Activated naive CD4-positive, alpha-beta T cell treated with anti-CD3 and anti-CD28 coated beads, Interleukin-2, amount 10 ng/mL, durations not matched to agents 7 days and 5 days (primary cell): Measurements from ENCODE around the gene PRRT1.

Experiments
- CTCF ChIA-PET: fragments of 350-600 bp; sonication (Branson Sonifier 250); formaldehyde crosslinking; loops from one replicate; lab custom pipeline; 2021; ENCODE audit warnings: antibody characterized with exemption; lab: Charles Lee
- DNase-seq: peaks from one replicate; pipeline ENCODE4 v3.0.0-alpha.2; 2020
- H3K27ac Mint-ChIP-seq: one replicate; pipeline ENCODE4 v1.8.0; 2021; ENCODE audit warnings: mild to moderate bottlenecking, moderate library complexity, mixed read lengths
- H3K27me3 Mint-ChIP-seq: one replicate; pipeline ENCODE4 v1.8.0; 2021; ENCODE audit warnings: mild to moderate bottlenecking, mixed read lengths
- H3K36me3 Mint-ChIP-seq: one replicate; pipeline ENCODE4 v1.8.0; 2021; ENCODE audit warnings: mixed read lengths
- H3K4me1 Mint-ChIP-seq: one replicate; pipeline ENCODE4 v1.8.0; 2021; ENCODE audit warnings: mixed read lengths
- H3K4me3 Mint-ChIP-seq: one replicate; pipeline ENCODE4 v1.8.0; 2021; ENCODE audit warnings: mild to moderate bottlenecking, moderate library complexity, mixed read lengths
- H3K9me3 Mint-ChIP-seq: one replicate; pipeline ENCODE4 v1.8.0; 2021; ENCODE audit warnings: mixed read lengths

PRRT1 gene

GRCh38 chr6:32183483-32184083, 31.8 kb upstream of the PRRT1 start:
- CTCF ChIA-PET: no interaction called here
- H3K27me3 Mint-ChIP-seq: no peaks in the 10 kb centered on the region
- H3K4me1 Mint-ChIP-seq: peaks cover 61% of the 10 kb centered on the region
- H3K27ac Mint-ChIP-seq: no peak overlapping the region
- H3K36me3 Mint-ChIP-seq: peaks cover 57% of the 10 kb centered on the region
- no peak overlapping the region for H3K4me3 Mint-ChIP-seq
- H3K9me3 Mint-ChIP-seq: no peaks in the 10 kb centered on the region
- no peak for DNase-seq

GRCh38 chr6:32183030-32183429, 31.3 kb upstream of the PRRT1 start:
- no peak for DNase-seq
- Mint-ChIP-seq H3K27ac (no peak overlapping the region), H3K36me3 (peaks cover 54% of the 10 kb centered on the region), H3K27me3 (no peaks in the 10 kb centered on the region), H3K4me1 (peaks cover 58% of the 10 kb centered on the region), H3K4me3 (no peak overlapping the region), H3K9me3 (no peaks in the 10 kb centered on the region)
- CTCF ChIA-PET: interaction anchor here (1.1 to 1.7 kb wide), 2 partner anchors 8 to 10 kb away, joined by 6 read pairs; partner anchors contain the start of gene GPSM3

GRCh38 chr6:32182555-32182981, 30.8 kb upstream of the PRRT1 start:
- Mint-ChIP-seq H3K4me3 (no peak overlapping the region), H3K27ac (peak overlapping the region; percentile 6), H3K9me3 (no peaks in the 10 kb centered on the region), H3K27me3 (no peaks in the 10 kb centered on the region), H3K4me1 (peaks cover 55% of the 10 kb centered on the region), H3K36me3 (peaks cover 50% of the 10 kb centered on the region)
- CTCF ChIA-PET: interaction anchor here (1.1 to 1.7 kb wide), 2 partner anchors 9 to 10 kb away, joined by 6 read pairs; partner anchors contain the start of gene GPSM3
- DNase-seq: no peak

- no peak for DNase-seq
- CTCF ChIA-PET: interaction anchor here (1.0 to 1.7 kb wide), 3 partner anchors 9 to 64 kb away, joined by 3 to 6 read pairs (median 6); partner anchors contain the start of gene GPSM3
- Mint-ChIP-seq H3K9me3 (no peaks in the 10 kb centered on the region), H3K27ac (peak overlapping the region; percentile 6), H3K4me1 (peaks cover 54% of the 10 kb centered on the region), H3K36me3 (peaks cover 45% of the 10 kb centered on the region), H3K4me3 (no peak overlapping the region), H3K27me3 (no peaks in the 10 kb centered on the region)
These were observed 30.3 kb upstream of the PRRT1 start for GRCh38 chr6:32181915-32182529.

GRCh38 chr6:32181148-32181702, 29.5 kb upstream of the PRRT1 start:
- Mint-ChIP-seq H3K4me1 (peaks cover 54% of the 10 kb centered on the region), H3K36me3 (peaks cover 38% of the 10 kb centered on the region)

GRCh38 chr6:32179766-32180405, 28.1 kb upstream of the PRRT1 start:
- Mint-ChIP-seq H3K36me3 (peaks cover 29% of the 10 kb centered on the region), H3K27ac (peak overlapping the region; percentile 30), H3K27me3 (no peaks in the 10 kb centered on the region), H3K4me3 (peak overlapping the region; percentile 85), H3K4me1 (peaks cover 52% of the 10 kb centered on the region), H3K9me3 (no peaks in the 10 kb centered on the region)
- no peak for DNase-seq
- CTCF ChIA-PET: no interaction called here

More at GRCh38 chr6:32181148-32181702, 29.5 kb upstream of the PRRT1 start:
- Mint-ChIP-seq H3K27me3 (no peaks in the 10 kb centered on the region), H3K4me3 (no peak overlapping the region), H3K27ac (no peak overlapping the region), H3K9me3 (no peaks in the 10 kb centered on the region)
- no peak for DNase-seq
- CTCF ChIA-PET: interaction anchor here (1.0 to 1.7 kb wide), 2 partner anchors 10 to 63 kb away, joined by 3 to 6 read pairs; no protein-coding TSS in a partner anchor

- peak overlapping the region; percentile 92 for H3K27ac Mint-ChIP-seq
- peaks cover 28% of the 10 kb centered on the region for H3K36me3 Mint-ChIP-seq
- CTCF ChIA-PET: interaction anchor here (0.8 to 1.5 kb wide), 2 partner anchors 17 to 30 kb away, joined by 3 to 5 read pairs; no protein-coding TSS in a partner anchor
- DNase-seq: peak; percentile 34
- H3K27me3 Mint-ChIP-seq: no peaks in the 10 kb centered on the region
- H3K4me3 Mint-ChIP-seq: peak overlapping the region; percentile 85
- peaks cover 63% of the 10 kb centered on the region for H3K4me1 Mint-ChIP-seq
- H3K9me3 Mint-ChIP-seq: no peaks in the 10 kb centered on the region
These were observed 27.1 kb upstream of the PRRT1 start for GRCh38 chr6:32178547-32179440.

GRCh38 chr6:32177788-32178546, 26.2 kb upstream of the PRRT1 start, which contains the start of gene RNF5:
Gene RNF5, plus strand, starts transcription at chr6:32178405. Its CDS starts 107 bp downstream, at chr6:32178512.
- Mint-ChIP-seq H3K9me3 (no peaks in the 10 kb centered on the region), H3K27me3 (no peaks in the 10 kb centered on the region), H3K27ac (peak within 1 kb of the TSS; percentile 92), H3K4me1 (peaks cover 71% of the 10 kb centered on the region), H3K36me3 (peaks cover 24% of the 10 kb centered on the region), H3K4me3 (peak within 1 kb of the TSS; percentile 85)
- DNase-seq: peak; percentile 97
- CTCF ChIA-PET: interaction anchor here (0.7 to 1.8 kb wide), 4 partner anchors 13 to 18 kb away, joined by 3 to 9 read pairs (median 5); partner anchors contain the start of gene GPSM3

GRCh38 chr6:32177183-32177787, 25.5 kb upstream of the PRRT1 start:
- CTCF ChIA-PET: interaction anchor here (0.7 to 1.8 kb wide), 3 partner anchors 14 to 18 kb away, joined by 3 to 9 read pairs (median 5); partner anchors contain the start of gene GPSM3
- peaks cover 73% of the 10 kb centered on the region for H3K4me1 Mint-ChIP-seq
- H3K9me3 Mint-ChIP-seq: no peaks in the 10 kb centered on the region
- H3K4me3 Mint-ChIP-seq: peak overlapping the region; percentile 85
- peak; percentile 65 for DNase-seq
- peak overlapping the region; percentile 92 for H3K27ac Mint-ChIP-seq
- no peaks in the 10 kb centered on the region for H3K27me3 Mint-ChIP-seq
- H3K36me3 Mint-ChIP-seq: peaks cover 21% of the 10 kb centered on the region

- Mint-ChIP-seq H3K4me3 (peak overlapping the region; percentile 85), H3K27ac (peak overlapping the region; percentile 92), H3K36me3 (peaks cover 21% of the 10 kb centered on the region), H3K9me3 (no peaks in the 10 kb centered on the region), H3K27me3 (no peaks in the 10 kb centered on the region), H3K4me1 (peaks cover 73% of the 10 kb centered on the region)
- CTCF ChIA-PET: interaction anchor here (1.3 to 1.8 kb wide), 2 partner anchors 14 to 19 kb away, joined by 5 to 9 read pairs; no protein-coding TSS in a partner anchor
- DNase-seq: no peak
These were observed 24.9 kb upstream of the PRRT1 start for GRCh38 chr6:32176476-32177182.

GRCh38 chr6:32175711-32176475, 24.2 kb upstream of the PRRT1 start, which contains the start of gene AGPAT1:
Gene AGPAT1, minus strand, starts transcription at chr6:32176084. Its CDS starts 4,588 bp downstream, at chr6:32171496.
- CTCF ChIA-PET: no interaction called here
- Mint-ChIP-seq H3K9me3 (no peaks in the 10 kb centered on the region), H3K4me3 (peak within 1 kb of the TSS; percentile 85)

More at GRCh38 chr6:32175711-32176475, 24.2 kb upstream of the PRRT1 start, which contains the start of gene AGPAT1:
- H3K4me1 Mint-ChIP-seq: peaks cover 70% of the 10 kb centered on the region
- H3K36me3 Mint-ChIP-seq: peaks cover 24% of the 10 kb centered on the region
- no peaks in the 10 kb centered on the region for H3K27me3 Mint-ChIP-seq
- peak; percentile 98 for DNase-seq
- peak within 1 kb of the TSS; percentile 92 for H3K27ac Mint-ChIP-seq
